Endothelial cell (in vitro differentiated cells): Measurements from ENCODE around the gene MARK3. TPM values are rescaled to one million over a fixed set of nuclear protein-coding genes. Genes with fewer than 3 reads are reported as not detected.

Experiments
- DNase-seq: peaks from one replicate; pipeline ENCODE4 v3.0.0; 2021; ENCODE audit warnings: low spot score
- H3K27ac Mint-ChIP-seq: one replicate; pipeline ENCODE4 v1.8.0; 2021; ENCODE audit warnings: mixed read lengths, inconsistent platforms; ENCODE audit not compliant: unreplicated experiment
- H3K27me3 Mint-ChIP-seq: one replicate; pipeline ENCODE4 v1.8.0; 2021; ENCODE audit warnings: mild to moderate bottlenecking, moderate library complexity, mixed read lengths, inconsistent platforms; ENCODE audit not compliant: unreplicated experiment
- H3K36me3 Mint-ChIP-seq: one replicate; pipeline ENCODE4 v1.8.0; 2021; ENCODE audit warnings: mild to moderate bottlenecking, low read depth, mixed read lengths, inconsistent platforms; ENCODE audit not compliant: unreplicated experiment
- H3K4me1 Mint-ChIP-seq: one replicate; pipeline ENCODE4 v1.8.0; 2021; ENCODE audit warnings: mild to moderate bottlenecking, mixed read lengths, inconsistent platforms; ENCODE audit not compliant: unreplicated experiment
- H3K4me3 Mint-ChIP-seq: one replicate; pipeline ENCODE4 v1.8.0; 2021; ENCODE audit warnings: mild to moderate bottlenecking, mixed read lengths, inconsistent platforms; ENCODE audit not compliant: unreplicated experiment
- H3K9me3 Mint-ChIP-seq: one replicate; pipeline ENCODE4 v1.8.0; 2021; ENCODE audit warnings: mixed read lengths, inconsistent platforms; ENCODE audit not compliant: unreplicated experiment
- total RNA-seq: library from RNA; stranded (reverse); fragmentation: NEBNext Ultra II Directional; extraction: Animal tissue kit (Norgen Biotek cat#: 25700); gene quantifications from one replicate; pipeline ENCODE4 v1.2.1, GENCODE V29; 2021; ENCODE audit not compliant: unreplicated experiment
- TF ChIP-seq, protein P1 (sequence below): fragments of 200-600 bp; sonication (generic); IDR thresholded peaks from one replicate; pipeline ENCODE4 v1.5.0; 2021; ENCODE audit warnings: antibody characterized with exemption; ENCODE audit not compliant: unreplicated experiment

MARK3 gene
- total RNA-seq, 1 donor from 2014 or later, result 70.8 TPM

DNA sequence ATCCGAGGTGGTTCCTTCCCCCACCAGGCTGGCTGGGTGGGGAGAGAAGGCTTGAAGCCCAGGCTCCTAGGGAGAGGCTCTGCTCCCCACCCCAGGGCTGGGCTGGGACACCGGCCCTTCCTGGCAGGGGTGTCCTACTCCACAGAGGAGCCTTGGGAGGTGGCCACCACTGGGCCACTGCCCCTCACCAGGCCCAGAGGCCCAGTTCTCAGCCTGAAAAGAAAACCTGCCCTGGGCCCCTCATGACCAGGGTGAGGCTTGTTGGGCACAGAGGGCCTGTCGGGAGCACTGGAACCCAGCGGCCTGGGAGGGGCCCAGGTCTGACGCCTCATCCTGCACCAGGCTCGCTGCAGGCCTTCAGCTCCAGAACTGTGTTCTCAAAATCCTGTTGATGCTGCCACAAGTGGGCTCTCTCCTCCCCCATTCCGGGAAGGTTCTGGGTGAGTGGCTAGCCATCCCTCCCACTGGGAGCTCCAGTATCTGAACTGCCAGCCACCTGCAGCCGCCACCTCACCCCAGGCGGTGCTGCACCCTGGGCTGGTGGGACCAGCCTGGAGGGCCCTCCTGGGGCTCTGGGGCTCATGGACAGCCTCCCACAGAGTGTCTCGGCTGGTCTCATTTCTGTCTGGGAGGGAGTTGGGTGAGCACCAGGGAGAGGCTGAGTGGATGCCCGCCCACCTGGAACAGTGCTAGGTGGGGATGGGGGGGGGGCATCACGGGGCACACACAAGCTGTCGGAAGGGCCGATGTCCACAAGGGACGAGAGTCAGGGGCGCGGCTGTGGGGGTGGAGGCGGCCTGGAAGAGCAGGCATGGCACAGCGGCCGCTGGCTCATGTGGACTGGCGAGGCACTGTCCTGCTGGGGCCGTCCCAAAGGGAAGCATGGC lies 165.5 kb downstream of the MARK3 start:
- peaks cover 11% of the 10 kb centered on the region for H3K36me3 Mint-ChIP-seq
- DNase-seq, result no peak
- no peak overlapping the region for H3K4me3 Mint-ChIP-seq
- H3K9me3 Mint-ChIP-seq, result no peaks in the 10 kb centered on the region
- no peak overlapping the region for H3K27ac Mint-ChIP-seq
- TF ChIP-seq, protein P1, sequence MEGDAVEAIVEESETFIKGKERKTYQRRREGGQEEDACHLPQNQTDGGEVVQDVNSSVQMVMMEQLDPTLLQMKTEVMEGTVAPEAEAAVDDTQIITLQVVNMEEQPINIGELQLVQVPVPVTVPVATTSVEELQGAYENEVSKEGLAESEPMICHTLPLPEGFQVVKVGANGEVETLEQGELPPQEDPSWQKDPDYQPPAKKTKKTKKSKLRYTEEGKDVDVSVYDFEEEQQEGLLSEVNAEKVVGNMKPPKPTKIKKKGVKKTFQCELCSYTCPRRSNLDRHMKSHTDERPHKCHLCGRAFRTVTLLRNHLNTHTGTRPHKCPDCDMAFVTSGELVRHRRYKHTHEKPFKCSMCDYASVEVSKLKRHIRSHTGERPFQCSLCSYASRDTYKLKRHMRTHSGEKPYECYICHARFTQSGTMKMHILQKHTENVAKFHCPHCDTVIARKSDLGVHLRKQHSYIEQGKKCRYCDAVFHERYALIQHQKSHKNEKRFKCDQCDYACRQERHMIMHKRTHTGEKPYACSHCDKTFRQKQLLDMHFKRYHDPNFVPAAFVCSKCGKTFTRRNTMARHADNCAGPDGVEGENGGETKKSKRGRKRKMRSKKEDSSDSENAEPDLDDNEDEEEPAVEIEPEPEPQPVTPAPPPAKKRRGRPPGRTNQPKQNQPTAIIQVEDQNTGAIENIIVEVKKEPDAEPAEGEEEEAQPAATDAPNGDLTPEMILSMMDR, result no peak
- H3K27me3 Mint-ChIP-seq, result peaks cover 14% of the 10 kb centered on the region
- peaks cover 4% of the 10 kb centered on the region for H3K4me1 Mint-ChIP-seq

DNA sequence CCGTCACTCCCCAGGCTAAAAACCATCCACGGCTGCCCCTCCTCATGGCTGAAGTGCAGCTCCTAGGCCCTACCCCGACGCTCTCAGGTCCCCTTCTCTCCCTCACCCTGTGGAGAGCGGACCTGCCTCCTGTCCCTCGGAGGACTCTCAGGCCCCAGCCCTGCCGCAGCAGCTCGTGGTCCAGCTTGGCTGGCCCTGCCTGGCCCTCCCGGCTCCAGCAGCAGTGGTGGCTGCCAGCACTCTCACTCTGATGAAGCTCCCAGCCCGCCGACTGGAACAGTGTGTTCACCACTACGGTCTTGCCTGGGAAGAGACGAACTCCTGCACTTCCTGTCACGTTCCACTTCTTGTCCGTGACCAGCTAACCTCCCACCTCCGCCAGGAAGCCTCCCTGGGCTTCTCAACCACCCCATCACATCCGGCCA lies 166.1 kb downstream of the MARK3 start:
- H3K27ac Mint-ChIP-seq, result no peak overlapping the region
- TF ChIP-seq, protein P1, result no peak
- no peak for DNase-seq
- peaks cover 12% of the 10 kb centered on the region for H3K27me3 Mint-ChIP-seq
- peaks cover 11% of the 10 kb centered on the region for H3K36me3 Mint-ChIP-seq
- peak overlapping the region; percentile 73 for H3K4me3 Mint-ChIP-seq
- no peaks in the 10 kb centered on the region for H3K9me3 Mint-ChIP-seq
- peaks cover 4% of the 10 kb centered on the region for H3K4me1 Mint-ChIP-seq

DNA sequence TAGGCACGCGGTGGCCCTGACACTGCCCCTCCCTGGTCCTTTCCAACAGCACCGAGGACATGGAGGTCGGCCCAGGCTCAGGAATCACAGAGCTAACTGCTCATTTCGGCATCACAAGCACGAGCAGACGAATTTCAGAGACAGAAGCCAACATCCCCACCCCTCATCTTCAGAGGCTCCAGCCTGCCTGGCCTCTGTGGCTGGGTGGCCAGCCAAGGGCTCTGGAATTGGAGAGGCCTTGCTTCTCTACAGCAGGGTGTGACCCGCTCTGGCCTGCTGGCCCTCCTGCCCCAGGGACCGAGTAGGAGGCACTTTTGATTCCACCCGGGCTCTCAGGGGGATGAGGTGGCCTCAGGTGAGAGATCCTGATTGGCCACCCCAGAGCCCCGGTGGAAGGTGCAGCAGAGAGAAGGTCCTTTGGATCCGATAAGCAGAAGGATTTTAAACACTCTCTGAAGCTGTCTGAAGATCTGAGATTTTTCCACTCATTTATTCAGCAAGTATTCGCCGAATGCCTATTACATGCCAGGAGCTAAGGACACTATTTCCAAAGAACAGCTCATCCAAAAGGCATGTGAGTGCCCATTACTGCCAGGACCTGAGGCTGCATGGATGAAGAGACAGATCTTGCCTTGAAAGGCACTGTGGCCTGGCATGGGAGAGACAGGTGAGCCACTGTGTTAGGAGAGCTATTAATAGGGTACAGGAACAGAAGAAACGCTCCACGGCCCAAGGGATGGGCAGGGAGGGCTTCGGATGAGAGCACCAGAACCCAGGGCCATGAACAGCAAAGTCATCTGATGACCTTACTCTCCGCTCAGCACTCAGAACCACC lies 167.0 kb downstream of the MARK3 start:
- TF ChIP-seq, protein P1, result no peak
- peaks cover 11% of the 10 kb centered on the region for H3K36me3 Mint-ChIP-seq
- no peaks in the 10 kb centered on the region for H3K9me3 Mint-ChIP-seq
- DNase-seq, result no peak
- H3K27me3 Mint-ChIP-seq, result peaks cover 10% of the 10 kb centered on the region
- H3K4me1 Mint-ChIP-seq, result peaks cover 4% of the 10 kb centered on the region
- H3K4me3 Mint-ChIP-seq, result no peak overlapping the region
- H3K27ac Mint-ChIP-seq, result no peak overlapping the region

DNA sequence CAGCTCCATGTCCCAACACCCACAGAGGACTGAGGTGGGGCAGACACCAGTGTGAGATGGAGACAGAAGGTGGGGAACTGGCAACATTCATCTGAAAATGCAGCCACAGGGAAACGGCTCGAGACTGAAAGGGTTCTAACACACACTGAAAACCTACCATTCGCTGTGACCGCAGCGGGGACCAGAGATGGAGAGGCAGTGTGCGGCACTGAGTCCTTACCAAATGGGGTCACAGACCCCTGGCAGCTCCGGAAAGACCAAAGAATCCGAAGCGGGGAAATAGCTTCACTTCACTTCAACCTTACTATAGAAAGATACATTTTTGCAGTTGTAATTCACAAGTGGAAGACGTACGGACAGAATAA lies 167.6 kb downstream of the MARK3 start:
- Mint-ChIP-seq H3K4me3 (no peak overlapping the region), H3K9me3 (no peaks in the 10 kb centered on the region), H3K36me3 (peaks cover 11% of the 10 kb centered on the region), H3K4me1 (peaks cover 4% of the 10 kb centered on the region), H3K27ac (no peak overlapping the region), H3K27me3 (peaks cover 8% of the 10 kb centered on the region)
- DNase-seq, result no peak
- TF ChIP-seq, protein P1, result no peak

Other genes starting within 250 kb of the MARK3 start
- gene EIF5, start 51.2 kb upstream of the MARK3 start, total RNA-seq, result 228 TPM
- gene CKB, start 137.4 kb downstream of the MARK3 start, total RNA-seq, result 23.1 TPM
- gene TRMT61A, start 143.8 kb downstream of the MARK3 start, total RNA-seq, result 6.1 TPM
- gene BAG5, start 177.2 kb downstream of the MARK3 start, total RNA-seq, result 39.9 TPM
- gene COA8, start 177.5 kb downstream of the MARK3 start, total RNA-seq, result 45.2 TPM
- gene KLC1, start 243.8 kb downstream of the MARK3 start, total RNA-seq, result 220 TPM